Retinal pigment epithelial cell (primary cell): Measurements from ENCODE around the gene PRM2.

Source experiments
- DNase-seq: peaks from one replicate; pipeline ENCODE4 v3.0.0-alpha.2; 2010; ENCODE audit warnings: low read depth
- H3K4me3 ChIP-seq: 2 replicates; pipeline ENCODE4 v1.5.1; 2011; ENCODE audit warnings: mild to moderate bottlenecking, low read length, control low read depth, moderate library complexity
- TF ChIP-seq, protein P1 (sequence below): conservative IDR thresholded peaks from 2 replicates; pipeline ENCODE4 v1.5.1; 2011; ENCODE audit warnings: low read depth, low read length, control low read depth, inconsistent platforms

PRM2 gene

DNA sequence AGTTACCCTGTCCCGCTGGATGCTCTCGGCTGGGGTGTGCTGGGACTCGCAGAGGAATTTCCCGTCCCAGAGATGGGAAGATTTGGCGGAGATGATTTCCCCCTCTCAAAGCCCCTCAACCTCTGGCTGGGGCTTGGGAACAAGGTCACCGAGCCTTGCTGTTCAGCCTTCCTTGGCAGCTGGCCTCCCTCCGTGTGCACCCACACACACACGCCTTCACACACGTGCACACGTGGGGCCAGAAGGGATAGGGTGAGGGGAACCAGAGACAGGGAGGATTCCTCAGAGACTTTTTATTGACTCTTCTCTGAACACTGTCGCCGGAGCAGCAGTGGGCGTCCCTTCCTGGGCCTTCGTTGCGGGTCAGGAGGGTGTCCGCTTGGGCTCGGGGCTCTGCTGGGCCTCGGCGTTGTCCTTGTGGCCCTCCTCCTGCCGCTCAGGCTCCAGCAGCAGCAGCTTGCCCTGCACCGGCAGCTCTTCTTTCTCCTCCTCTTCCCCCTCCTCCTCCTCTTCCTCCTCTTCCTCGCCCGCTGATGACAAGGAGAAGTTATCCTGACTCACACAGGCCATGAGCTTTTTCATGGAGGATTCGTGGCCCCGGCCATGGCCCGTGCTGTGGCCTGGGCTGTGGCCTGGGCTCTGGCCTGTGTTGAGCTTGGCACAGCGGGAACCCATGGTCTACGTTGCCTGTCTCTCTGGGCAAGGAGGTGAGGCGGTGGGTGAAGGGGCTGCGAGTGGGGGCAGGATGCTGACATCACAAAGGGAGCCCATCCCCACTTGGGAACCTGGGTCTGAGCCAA is 3.2 kb downstream of the PRM2 start, which contains the start of gene PRM3:
TSS of gene PRM3 (minus strand) at position 709 of the 800 bp plus-strand sequence. CDS start at position 675, 34 bp downstream.
- DNase-seq: no peak
- TF ChIP-seq, protein P1, sequence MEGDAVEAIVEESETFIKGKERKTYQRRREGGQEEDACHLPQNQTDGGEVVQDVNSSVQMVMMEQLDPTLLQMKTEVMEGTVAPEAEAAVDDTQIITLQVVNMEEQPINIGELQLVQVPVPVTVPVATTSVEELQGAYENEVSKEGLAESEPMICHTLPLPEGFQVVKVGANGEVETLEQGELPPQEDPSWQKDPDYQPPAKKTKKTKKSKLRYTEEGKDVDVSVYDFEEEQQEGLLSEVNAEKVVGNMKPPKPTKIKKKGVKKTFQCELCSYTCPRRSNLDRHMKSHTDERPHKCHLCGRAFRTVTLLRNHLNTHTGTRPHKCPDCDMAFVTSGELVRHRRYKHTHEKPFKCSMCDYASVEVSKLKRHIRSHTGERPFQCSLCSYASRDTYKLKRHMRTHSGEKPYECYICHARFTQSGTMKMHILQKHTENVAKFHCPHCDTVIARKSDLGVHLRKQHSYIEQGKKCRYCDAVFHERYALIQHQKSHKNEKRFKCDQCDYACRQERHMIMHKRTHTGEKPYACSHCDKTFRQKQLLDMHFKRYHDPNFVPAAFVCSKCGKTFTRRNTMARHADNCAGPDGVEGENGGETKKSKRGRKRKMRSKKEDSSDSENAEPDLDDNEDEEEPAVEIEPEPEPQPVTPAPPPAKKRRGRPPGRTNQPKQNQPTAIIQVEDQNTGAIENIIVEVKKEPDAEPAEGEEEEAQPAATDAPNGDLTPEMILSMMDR: no peak
- no peak within 1 kb of the TSS for H3K4me3 ChIP-seq

DNA sequence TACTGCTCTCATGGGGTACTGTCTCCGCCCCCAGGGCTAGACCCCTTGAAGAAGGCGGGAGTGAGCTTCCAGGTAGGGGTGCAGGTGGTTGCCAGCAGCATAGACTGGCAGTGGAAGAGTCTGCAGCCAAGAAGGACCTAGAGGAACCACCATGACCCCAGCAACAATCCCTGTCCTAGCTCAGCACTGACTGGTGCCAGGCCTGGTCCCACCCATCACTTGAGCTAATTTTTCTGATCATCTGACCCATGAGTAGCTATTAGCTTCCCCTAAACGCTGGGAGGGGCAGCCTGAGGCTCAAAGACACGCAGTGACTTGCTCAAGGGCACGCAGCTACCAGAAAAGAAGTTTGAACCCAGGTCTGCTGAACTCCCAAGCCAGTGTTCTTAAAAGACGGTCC is 3.8 kb downstream of the PRM2 start:
- TF ChIP-seq, protein P1: no peak
- H3K4me3 ChIP-seq: no peak overlapping the region
- no peak for DNase-seq

DNA sequence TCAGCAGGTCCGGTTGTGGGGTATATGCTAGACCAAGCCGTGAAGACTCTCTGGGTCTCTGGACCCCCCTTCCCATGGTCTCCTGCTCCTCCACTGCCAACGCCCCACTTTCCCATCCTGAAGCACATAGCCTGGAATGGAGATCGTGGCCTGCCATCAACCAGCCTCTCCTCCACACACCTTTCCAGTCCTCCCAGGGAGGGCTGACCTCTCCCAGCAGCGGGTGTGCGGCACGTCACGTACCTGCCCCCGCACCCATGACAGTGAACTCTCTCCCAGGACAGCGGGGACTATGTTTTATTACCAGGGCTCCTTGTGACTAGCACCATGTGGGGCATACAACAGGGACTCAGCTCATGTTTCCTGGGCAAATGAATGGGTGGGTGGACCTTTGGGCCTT is 4.7 kb downstream of the PRM2 start:
- H3K4me3 ChIP-seq: no peak overlapping the region
- TF ChIP-seq, protein P1: no peak
- no peak for DNase-seq

DNA sequence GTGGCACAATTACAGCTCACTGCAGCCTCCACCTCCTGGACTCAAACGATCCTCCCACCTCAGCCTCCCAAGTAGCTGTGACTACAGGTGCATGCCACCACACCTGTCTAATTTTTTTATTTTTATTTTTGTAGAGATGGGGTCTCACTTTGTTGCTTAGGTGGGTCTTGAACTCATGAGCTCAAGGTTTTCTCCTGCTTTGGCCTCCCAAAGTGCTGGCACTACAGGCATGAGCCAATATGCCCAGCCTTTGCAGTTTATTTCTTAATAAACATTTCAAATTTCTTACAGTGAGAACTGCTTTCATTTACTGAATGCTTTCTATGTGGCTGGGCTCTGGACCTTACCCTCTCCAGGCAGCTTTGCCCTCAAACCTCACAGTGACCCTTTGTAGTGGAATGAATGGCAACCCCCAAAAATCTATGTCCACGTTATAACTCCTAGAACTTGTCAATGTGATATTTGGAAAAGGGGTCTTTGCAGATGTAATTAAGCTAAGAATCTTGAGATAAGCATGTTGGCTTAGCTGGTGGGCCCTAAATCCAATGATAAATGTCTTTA is 5.6 kb downstream of the PRM2 start:
- TF ChIP-seq, protein P1: no peak
- no peak for DNase-seq
- H3K4me3 ChIP-seq: no peak overlapping the region

DNA sequence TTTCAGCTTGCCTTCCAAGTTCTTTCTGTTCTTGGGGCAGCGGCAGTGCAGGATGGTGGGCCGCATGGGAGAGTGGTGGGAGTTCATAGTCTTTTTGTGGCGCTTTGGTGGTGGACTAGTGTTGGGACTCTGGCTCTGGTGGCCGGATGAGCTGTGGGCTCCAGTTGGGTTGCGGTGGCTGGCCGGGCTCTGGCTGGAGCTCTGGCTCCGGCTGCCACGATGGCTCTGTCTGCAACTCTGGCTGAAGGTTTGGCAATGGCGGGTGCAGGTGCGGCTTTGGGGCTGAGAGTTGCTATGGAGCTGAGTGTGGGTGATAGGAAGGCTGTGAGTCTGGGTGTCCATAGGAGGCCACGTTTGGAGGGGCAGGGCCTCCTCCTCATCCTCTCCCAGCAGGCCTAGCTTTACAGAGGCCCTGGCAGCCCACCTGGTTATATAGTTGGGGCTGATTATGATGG is 7.3 kb downstream of the PRM2 start, which contains the start of gene TNP2:
TSS of gene TNP2 (minus strand) at position 405 of the 455 bp plus-strand sequence. CDS start at position 342, 63 bp downstream.
- no peak for DNase-seq
- TF ChIP-seq, protein P1: no peak
- H3K4me3 ChIP-seq: no peak within 1 kb of the TSS

DNA sequence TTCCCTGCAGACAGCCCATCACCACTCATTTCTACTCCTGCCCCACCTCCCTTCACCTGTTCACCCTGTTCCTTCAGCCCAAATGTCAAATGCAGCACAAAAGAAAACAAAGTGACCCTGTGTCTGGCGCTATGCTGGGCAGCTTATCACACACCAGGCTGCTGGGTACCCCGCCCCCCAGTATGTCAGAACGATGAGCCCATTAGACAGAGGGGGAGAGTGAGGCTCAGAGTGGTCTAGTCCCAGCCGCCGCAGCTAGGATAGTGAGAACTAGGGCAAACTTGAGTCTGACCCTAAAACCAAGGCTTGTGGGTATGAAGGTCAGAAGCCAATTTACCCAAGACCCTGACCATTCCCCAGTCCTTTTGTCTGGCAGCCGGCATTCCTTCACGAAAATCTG is 11.2 kb downstream of the PRM2 start:
- TF ChIP-seq, protein P1: no peak
- DNase-seq: no peak
- no peak overlapping the region for H3K4me3 ChIP-seq
